NCI-H82 treated with DMSO at 0.1 percent for 48 hours (cell line): Measurements from ENCODE around the gene TMEFF2.

Experiments
- DNase-seq: peaks from one replicate; lab custom pipeline; 2025; ENCODE audit not compliant: unreplicated experiment; lab: John Stamatoyannopoulos, UW

The TMEFF2 gene

DNA sequence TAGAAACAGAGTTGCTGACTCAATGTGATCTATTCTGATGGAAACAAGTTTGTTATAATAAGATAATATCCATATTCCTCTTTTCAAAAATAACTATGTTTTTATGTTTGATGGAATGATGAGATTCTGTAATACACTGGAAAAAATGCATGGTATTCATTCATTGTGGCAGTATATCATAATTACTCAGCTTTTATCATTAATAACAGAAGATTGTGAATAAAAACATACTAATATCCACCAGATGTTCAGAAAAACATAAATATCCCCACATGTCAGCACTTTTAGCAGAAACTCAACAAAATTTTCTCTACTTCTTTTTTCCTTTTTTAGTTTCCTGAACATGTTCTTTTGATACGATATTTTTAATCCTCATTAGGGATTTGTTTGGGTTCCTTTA, 217.0 kb downstream of the TMEFF2 start:
- DNase-seq: no peak

- no peak for DNase-seq
Observed at GRCh38 chr2:191976436-191976835, 218.3 kb downstream of the TMEFF2 start.

DNA sequence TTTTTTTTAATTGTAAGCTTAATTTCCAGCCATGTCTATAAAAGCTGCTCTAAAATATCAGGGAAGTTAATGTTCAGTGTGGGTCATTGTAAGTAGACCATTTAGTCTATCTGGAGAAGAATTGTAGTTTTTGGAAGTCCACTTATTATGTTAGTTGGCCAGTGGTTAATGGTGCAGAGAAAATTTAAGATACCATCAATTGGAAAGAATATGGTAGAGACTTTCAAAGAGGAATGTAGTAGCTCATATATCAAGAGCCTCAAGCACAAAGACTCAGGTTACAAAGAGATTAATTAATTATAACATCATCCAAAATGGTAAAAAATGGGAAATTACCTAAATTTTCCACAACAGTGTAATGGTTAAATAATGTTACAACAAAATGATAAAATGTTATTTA, 220.1 kb downstream of the TMEFF2 start:
- DNase-seq: no peak

GRCh38 chr2:191970867-191971266, 223.9 kb downstream of the TMEFF2 start:
- no peak for DNase-seq

GRCh38 chr2:191968120-191968519, 226.6 kb downstream of the TMEFF2 start:
- DNase-seq: no peak

DNA sequence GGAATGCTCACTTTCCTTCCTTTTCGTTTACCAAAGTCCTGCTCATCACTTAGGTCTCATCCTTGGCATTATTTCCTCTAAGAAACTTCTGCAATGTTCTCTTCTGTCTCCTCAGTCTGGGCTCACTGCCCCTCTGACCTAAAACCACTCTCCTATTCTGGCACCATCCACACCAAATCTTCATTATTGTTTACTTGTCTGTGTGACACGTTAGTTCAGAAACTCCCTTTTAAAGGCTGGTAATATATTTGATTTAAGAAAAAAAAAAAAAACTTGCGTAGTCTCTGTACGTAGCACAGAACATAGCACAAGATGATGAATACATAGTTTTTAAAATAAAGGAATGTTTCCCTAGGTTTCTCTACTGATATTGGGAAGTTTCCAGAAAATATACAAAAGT, 229.0 kb downstream of the TMEFF2 start:
- no peak for DNase-seq

DNA sequence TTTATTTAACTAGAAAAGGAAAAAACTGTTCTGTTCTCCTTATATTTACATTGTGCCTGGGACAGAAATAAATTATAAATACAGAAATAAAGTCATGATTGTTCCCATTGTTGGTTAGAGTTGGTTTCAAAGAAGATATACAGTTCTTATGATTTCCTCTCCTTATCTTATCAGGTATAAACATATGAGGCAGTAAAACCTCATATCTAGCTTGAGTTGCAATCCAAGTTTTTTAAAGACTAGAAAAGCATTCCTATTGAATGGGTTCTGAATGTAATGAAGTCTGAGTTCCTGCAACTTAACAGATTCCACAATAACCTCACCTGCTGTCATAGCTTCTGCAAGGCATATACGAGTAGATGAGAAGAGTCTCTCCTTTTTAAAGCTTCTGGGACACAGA, 233.2 kb downstream of the TMEFF2 start:
- DNase-seq: no peak

GRCh38 chr2:191959209-191959608, 235.5 kb downstream of the TMEFF2 start:
- DNase-seq: no peak

GRCh38 chr2:191957996-191958860, 236.5 kb downstream of the TMEFF2 start:
- DNase-seq: no peak

DNA sequence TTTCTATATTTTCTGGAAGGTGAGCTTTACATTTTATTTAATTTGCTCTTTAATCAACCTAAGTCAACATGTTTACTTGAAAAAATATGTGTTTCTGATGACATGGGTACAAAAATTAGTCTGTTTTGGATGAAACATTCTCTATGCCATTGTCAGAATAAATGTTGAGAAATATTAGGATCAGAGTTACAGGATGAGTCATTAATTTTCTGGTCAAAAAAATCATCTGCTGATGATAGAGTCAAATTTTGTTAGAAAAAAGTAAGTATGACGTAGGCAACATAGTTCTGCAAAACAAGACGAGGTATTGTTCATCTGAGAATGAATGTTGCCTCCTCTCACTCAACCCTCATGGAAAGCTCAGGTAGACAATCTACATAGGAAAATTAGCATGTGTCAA, 240.3 kb downstream of the TMEFF2 start:
- DNase-seq: no peak

GRCh38 chr2:191952515-191953270, 242.0 kb downstream of the TMEFF2 start:
- DNase-seq: no peak

- DNase-seq: no peak
Observed at GRCh38 chr2:191951832-191952231, 242.9 kb downstream of the TMEFF2 start.

- no peak for DNase-seq
Observed at GRCh38 chr2:191951376-191951775, 243.4 kb downstream of the TMEFF2 start.

- DNase-seq: no peak
Observed at GRCh38 chr2:191950132-191950874, 244.4 kb downstream of the TMEFF2 start.

- no peak for DNase-seq
Observed at GRCh38 chr2:191947235-191947634, 247.5 kb downstream of the TMEFF2 start.

DNA sequence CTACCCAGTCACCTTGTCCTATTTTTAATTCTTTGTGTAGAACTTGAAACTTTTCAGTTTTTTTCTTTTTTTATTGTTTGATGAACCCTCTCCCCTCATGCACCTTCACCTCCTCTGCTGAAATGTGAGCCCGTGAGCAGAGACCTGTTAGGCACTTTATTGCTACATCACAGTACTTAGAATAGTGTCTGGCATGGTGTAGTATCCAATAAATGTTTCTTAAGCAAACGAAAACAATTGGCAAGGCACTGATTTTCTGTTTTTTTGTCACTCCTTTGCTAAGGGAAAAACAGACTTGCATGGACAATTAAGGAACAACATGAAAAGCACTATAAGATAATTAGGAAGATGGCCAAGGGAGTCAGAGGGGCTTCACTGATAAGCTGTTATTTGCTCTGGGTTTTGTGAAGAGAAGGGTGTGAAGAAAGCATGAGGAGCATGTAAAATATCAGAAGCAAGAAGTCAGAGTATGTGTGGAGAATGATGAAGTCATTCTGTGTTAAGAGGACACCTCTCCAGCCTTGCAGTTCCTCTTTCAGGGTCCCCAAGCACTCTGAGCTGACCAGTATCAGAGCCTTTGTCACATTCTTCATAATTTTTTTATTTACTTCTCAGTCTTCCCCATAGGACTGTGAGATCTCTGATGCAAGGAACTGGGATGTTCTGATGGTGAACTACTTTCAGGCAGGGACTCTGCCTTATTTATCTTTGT, 248.1 kb downstream of the TMEFF2 start:
- no peak for DNase-seq

GRCh38 chr2:191945623-191946022, 249.1 kb downstream of the TMEFF2 start:
- no peak for DNase-seq

- no peak for DNase-seq
Observed at GRCh38 chr2:191942739-191943103, 252.0 kb downstream of the TMEFF2 start.

DNA sequence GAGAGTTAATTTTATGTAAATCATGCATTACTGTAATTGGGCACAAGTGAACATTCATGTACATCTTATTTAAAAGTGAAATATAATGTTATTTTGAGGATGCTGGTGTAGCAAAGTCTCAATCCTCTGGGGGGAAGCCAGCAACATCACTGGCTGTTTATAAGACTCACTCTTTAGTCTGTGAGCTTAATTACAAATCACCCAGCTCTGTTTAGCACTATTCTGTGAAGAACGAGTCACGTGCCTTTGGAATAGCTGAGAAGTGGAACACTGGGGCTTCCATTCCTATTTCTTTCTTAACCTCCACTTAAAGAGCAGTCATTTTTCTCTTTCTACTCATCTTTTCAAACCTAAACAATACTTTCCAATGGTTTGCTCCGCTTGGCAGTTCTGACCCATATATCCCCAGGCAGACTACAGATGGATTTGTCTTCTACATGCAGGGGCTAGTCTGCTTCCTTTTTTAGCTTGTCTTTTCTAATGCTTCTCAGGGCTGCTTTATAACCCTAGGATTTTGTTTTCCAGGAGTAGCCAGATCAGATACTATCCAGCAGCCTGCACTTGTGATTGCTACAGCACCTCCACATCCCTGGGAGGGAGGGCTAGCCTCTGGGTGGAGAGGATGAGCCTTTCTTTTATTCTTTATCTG, 252.5 kb downstream of the TMEFF2 start:
- DNase-seq: no peak

GRCh38 chr2:191941376-191941929, 253.3 kb downstream of the TMEFF2 start:
- DNase-seq: no peak
